ENCODE results near the gene FANCE. TPM values are rescaled to one million over a fixed set of nuclear protein-coding genes. Genes with fewer than 3 reads are reported as not detected.

Gene FANCE
- total RNA-seq, 1 experiment from 2014 or later, result 6.9 TPM

- ChIA-PET POLR2A (ENCODE audit: unreplicated experiment) (no interaction called here), CTCF (interaction anchor here (0.6 kb wide), 1 partner anchor 506 kb away, joined by 3 read pairs; no protein-coding TSS in a partner anchor)
- TF ChIP-seq CTCF (conservative IDR thresholded peaks at IDR 0.05) (no peak), EZH2 (IDR thresholded peaks at IDR 0.05; ENCODE audit: low read depth) (no peak)
- no peaks in the 10 kb centered on the region for H3K9me3 ChIP-seq (ENCODE audit: insufficient read depth, low read depth)
- no peak overlapping the region for H3K4me3 ChIP-seq
- no peak for DNase-seq
- no peak overlapping the region for H2AFZ ChIP-seq
- no peaks in the 10 kb centered on the region for H3K27me3 ChIP-seq (ENCODE audit: insufficient read depth, low read depth)
- H3K27ac ChIP-seq, result no peak overlapping the region
- no TSS peak for BruUV-seq (replicated peaks)
- H4K20me1 ChIP-seq (ENCODE audit: insufficient read depth), result peaks cover 18% of the 10 kb centered on the region; the same call in 1 of the 2 replicates
- no peaks in the 10 kb centered on the region for H3K36me3 ChIP-seq (ENCODE audit: low read depth)
- H3K4me1 ChIP-seq (replicated peaks; ENCODE audit: insufficient read depth), result peaks cover 65% of the 10 kb centered on the region
- H3F3A ChIP-seq (ENCODE audit: insufficient read depth, low read depth), result peaks cover 32% of the 10 kb centered on the region
- H3K9me2 ChIP-seq (ENCODE audit: insufficient read depth), result no peaks in the 10 kb centered on the region
- H3K79me2 ChIP-seq (ENCODE audit: low read depth), result peaks cover 84% of the 10 kb centered on the region
- H3K4me2 ChIP-seq, result peak overlapping the region; percentile 64
- intact Hi-C loops (cut with micrococcal nuclease; ENCODE audit: unreplicated experiment), result no loop called here
Observed at GRCh38 chr6:35490821-35491557, 38.9 kb downstream of the FANCE start.

- TF ChIP-seq CTCF (conservative IDR thresholded peaks at IDR 0.05), result no peak
- no peak for TF ChIP-seq EZH2 (IDR thresholded peaks at IDR 0.05; ENCODE audit: low read depth)
- H4K20me1 ChIP-seq (ENCODE audit: insufficient read depth), result peaks cover 18% of the 10 kb centered on the region; the same call in 1 of the 2 replicates
- peaks cover 59% of the 10 kb centered on the region for H3K4me1 ChIP-seq (replicated peaks; ENCODE audit: insufficient read depth)
- no peak overlapping the region for H3K27ac ChIP-seq
- no peak overlapping the region; the same call in 1 of the 2 replicates for H3K4me3 ChIP-seq
- ChIA-PET CTCF (interaction anchor here (0.6 kb wide), 2 partner anchors 507 to 1634 kb away, joined by 3 to 4 read pairs; no protein-coding TSS in a partner anchor), POLR2A (ENCODE audit: unreplicated experiment) (no interaction called here)
- H3K27me3 ChIP-seq (ENCODE audit: insufficient read depth, low read depth), result no peaks in the 10 kb centered on the region
- peak in 1 of 2 experiments; percentile 60 for DNase-seq
- H3K9me3 ChIP-seq (ENCODE audit: insufficient read depth, low read depth), result no peaks in the 10 kb centered on the region
- H2AFZ ChIP-seq, result no peak overlapping the region
- intact Hi-C loops (cut with micrococcal nuclease; ENCODE audit: unreplicated experiment), result no loop called here
- peaks cover 27% of the 10 kb centered on the region for H3F3A ChIP-seq (ENCODE audit: insufficient read depth, low read depth)
- no peaks in the 10 kb centered on the region for H3K36me3 ChIP-seq (ENCODE audit: low read depth)
- H3K79me2 ChIP-seq (ENCODE audit: low read depth), result peaks cover 83% of the 10 kb centered on the region
- H3K4me2 ChIP-seq, result peak overlapping the region; percentile 64
- no TSS peak for BruUV-seq (replicated peaks)
- H3K9me2 ChIP-seq (ENCODE audit: insufficient read depth), result no peaks in the 10 kb centered on the region
Observed at GRCh38 chr6:35491558-35492257, 39.6 kb downstream of the FANCE start.

GRCh38 chr6:35492258-35492973, 40.3 kb downstream of the FANCE start:
- no peaks in the 10 kb centered on the region for H3K9me2 ChIP-seq (ENCODE audit: insufficient read depth)
- ChIA-PET CTCF (interaction anchor here (0.6 kb wide), 1 partner anchor 1633 kb away, joined by 4 read pairs; no protein-coding TSS in a partner anchor), POLR2A (ENCODE audit: unreplicated experiment) (no interaction called here)
- no peak for DNase-seq
- no TSS peak for BruUV-seq (replicated peaks)
- no peaks in the 10 kb centered on the region for H3K9me3 ChIP-seq (ENCODE audit: insufficient read depth, low read depth)
- H2AFZ ChIP-seq, result no peak overlapping the region
- no peak overlapping the region for H3K27ac ChIP-seq
- H3F3A ChIP-seq (ENCODE audit: insufficient read depth, low read depth), result peaks cover 20% of the 10 kb centered on the region
- intact Hi-C loops (cut with micrococcal nuclease; ENCODE audit: unreplicated experiment), result no loop called here
- peaks cover 52% of the 10 kb centered on the region for H3K4me1 ChIP-seq (replicated peaks; ENCODE audit: insufficient read depth)
- no peaks in the 10 kb centered on the region for H3K27me3 ChIP-seq (ENCODE audit: insufficient read depth, low read depth)
- peaks cover 77% of the 10 kb centered on the region for H3K79me2 ChIP-seq (ENCODE audit: low read depth)
- no peak for TF ChIP-seq CTCF (conservative IDR thresholded peaks at IDR 0.05)
- TF ChIP-seq EZH2 (IDR thresholded peaks at IDR 0.05; ENCODE audit: low read depth), result no peak
- H4K20me1 ChIP-seq (ENCODE audit: insufficient read depth), result peaks cover 18% of the 10 kb centered on the region; the same call in 1 of the 2 replicates
- no peaks in the 10 kb centered on the region for H3K36me3 ChIP-seq (ENCODE audit: low read depth)
- H3K4me3 ChIP-seq, result no peak overlapping the region; the same call in 1 of the 2 replicates
- H3K4me2 ChIP-seq, result peak overlapping the region; percentile 64
